Activated CD4-positive, alpha-beta memory T cell treated with anti-CD3 and anti-CD28 coated beads for 36 hours (primary cell): ENCODE results near the gene RPTOR. TPM values are rescaled to one million over a fixed set of nuclear protein-coding genes. Genes with fewer than 3 reads are reported as not detected.

Source experiments
- CTCF ChIA-PET: fragments of 350-600 bp; sonication (Branson Sonifier 250); formaldehyde crosslinking; loops from one replicate; lab custom pipeline; 2021; ENCODE audit warnings: antibody characterized with exemption, inconsistent platforms; lab: Charles Lee
- POLR2A ChIA-PET: fragments of 350-600 bp; sonication (Branson Sonifier 250); formaldehyde crosslinking; loops from one replicate; lab custom pipeline; 2021; ENCODE audit warnings: antibody characterized with exemption; lab: Charles Lee
- DNase-seq: peaks from one replicate; pipeline ENCODE4 v3.0.0-alpha.2; 2020
- H3K27ac Mint-ChIP-seq: one replicate; pipeline ENCODE4 v1.8.0; 2021; ENCODE audit warnings: mixed read lengths
- H3K27me3 Mint-ChIP-seq: one replicate; pipeline ENCODE4 v1.8.0; 2021; ENCODE audit warnings: mixed read lengths
- H3K36me3 Mint-ChIP-seq: one replicate; pipeline ENCODE4 v1.8.0; 2021; ENCODE audit warnings: mixed read lengths
- H3K4me1 Mint-ChIP-seq: one replicate; pipeline ENCODE4 v1.8.0; 2021; ENCODE audit warnings: low read depth, mixed read lengths
- H3K4me3 Mint-ChIP-seq: one replicate; pipeline ENCODE4 v1.8.0; 2021; ENCODE audit warnings: mild to moderate bottlenecking, mixed read lengths
- H3K9me3 Mint-ChIP-seq: one replicate; pipeline ENCODE4 v1.8.0; 2021; ENCODE audit warnings: mixed read lengths
- intact Hi-C: fragments of 100-400 bp; cut with micrococcal nuclease; formaldehyde crosslinking; loops from one replicate; pipeline ENCODE4 v1.15.1; 2023
- total RNA-seq, 2 experiments: library from RNA; stranded (reverse); gene quantifications; one replicate each; pipeline ENCODE4 v1.2.3, GENCODE V29; 2021

Gene RPTOR
- total RNA-seq, 2 experiments from 2014 or later: 41.5 to 47.9 TPM

DNA sequence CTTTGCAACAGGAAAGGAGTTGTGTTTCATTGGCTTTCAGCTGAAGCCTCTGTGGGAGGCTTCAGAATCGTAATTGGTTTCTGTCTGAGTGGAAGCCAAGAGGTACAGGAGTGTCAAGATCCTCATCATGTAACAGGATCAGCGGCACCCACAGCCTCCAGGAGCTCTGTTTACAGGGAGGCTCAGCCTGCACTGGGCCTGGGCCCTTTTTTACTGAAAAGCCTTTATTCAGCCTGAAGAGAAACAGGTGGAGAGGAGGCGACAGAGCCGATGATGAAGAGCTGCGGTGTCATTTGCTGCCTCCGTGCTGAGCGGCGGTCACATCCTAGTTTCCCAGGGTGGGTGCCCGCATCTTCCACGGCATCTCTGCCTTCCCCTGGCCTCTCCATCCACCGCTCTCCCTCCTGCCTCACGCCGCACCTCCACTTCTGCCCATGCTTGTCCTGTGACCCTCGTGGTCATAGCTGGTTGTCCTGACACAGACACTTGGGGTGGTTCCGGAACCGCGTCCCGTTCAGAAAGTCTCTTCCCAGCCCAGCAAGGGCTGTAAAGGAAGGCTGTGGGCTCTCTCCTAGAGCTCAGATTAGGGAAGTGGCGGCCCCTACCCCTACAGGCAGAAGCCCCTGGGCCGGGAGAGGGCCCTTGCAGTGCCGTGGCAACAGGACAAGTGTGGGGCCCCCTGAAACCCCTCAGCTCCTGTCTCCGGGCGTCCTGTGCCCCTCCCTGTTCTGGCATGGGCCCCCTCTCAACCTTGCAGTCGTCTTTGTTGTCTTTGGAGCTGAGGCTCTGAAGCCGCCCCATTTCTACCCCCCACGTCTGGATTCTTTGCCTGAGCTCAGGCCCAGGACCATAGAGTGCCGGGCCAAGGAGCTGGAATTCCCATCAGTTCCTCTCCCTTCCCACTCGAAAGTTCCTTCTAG, 393.1 kb downstream of the RPTOR start:
- Mint-ChIP-seq H3K36me3 (peaks cover 3% of the 10 kb centered on the region), H3K27me3 (no peaks in the 10 kb centered on the region), H3K4me1 (peaks cover 41% of the 10 kb centered on the region), H3K4me3 (no peak overlapping the region), H3K27ac (peak overlapping the region; percentile 74), H3K9me3 (no peaks in the 10 kb centered on the region)
- ChIA-PET POLR2A (interaction anchor here (1.1 kb wide), 2 partner anchors 37 to 60 kb away, joined by 3 to 7 read pairs; no protein-coding TSS in a partner anchor), CTCF (interaction anchor here (0.8 to 1.7 kb wide), 5 partner anchors 32 to 836 kb away, joined by 3 to 8 read pairs (median 4); partner anchors contain the start of gene GAA)
- DNase-seq: peak; percentile 16
- intact Hi-C loops: loop anchor here (1.0 kb wide), 1 partner anchor 45 kb away; no protein-coding TSS in a partner anchor

DNA sequence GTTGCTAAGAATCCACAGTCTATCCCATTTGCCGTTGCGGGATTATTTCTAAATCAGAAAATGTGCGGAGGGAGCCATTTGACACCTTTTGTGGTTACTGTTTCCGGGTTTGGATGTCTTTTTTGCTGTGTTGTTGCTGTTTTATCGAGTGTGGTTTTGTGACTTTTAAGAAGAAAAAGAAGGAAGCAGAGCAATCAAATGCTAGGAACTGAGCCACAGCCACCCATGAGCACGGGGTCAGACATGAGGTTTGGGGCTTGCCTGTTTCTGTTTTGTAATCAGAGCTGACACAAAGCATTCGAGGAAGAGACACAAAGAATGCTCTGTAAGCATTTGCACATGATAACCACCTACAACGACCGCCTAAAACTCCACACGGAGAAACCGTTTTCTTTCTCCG, 393.9 kb downstream of the RPTOR start:
- peak; percentile 77 for DNase-seq
- Mint-ChIP-seq H3K9me3 (no peaks in the 10 kb centered on the region), H3K4me3 (no peak overlapping the region), H3K27ac (peak overlapping the region; percentile 74), H3K27me3 (no peaks in the 10 kb centered on the region), H3K4me1 (peaks cover 41% of the 10 kb centered on the region), H3K36me3 (peaks cover 3% of the 10 kb centered on the region)
- intact Hi-C loops: loop anchor here (1.0 kb wide), 1 partner anchor 46 kb away; no protein-coding TSS in a partner anchor
- POLR2A ChIA-PET: interaction anchor here (1.1 kb wide), 1 partner anchor 61 kb away, joined by 7 read pairs; no protein-coding TSS in a partner anchor
- CTCF ChIA-PET: interaction anchor here (0.8 to 1.5 kb wide), 4 partner anchors 32 to 837 kb away, joined by 3 to 4 read pairs (median 4); partner anchors contain the start of gene GAA

DNA sequence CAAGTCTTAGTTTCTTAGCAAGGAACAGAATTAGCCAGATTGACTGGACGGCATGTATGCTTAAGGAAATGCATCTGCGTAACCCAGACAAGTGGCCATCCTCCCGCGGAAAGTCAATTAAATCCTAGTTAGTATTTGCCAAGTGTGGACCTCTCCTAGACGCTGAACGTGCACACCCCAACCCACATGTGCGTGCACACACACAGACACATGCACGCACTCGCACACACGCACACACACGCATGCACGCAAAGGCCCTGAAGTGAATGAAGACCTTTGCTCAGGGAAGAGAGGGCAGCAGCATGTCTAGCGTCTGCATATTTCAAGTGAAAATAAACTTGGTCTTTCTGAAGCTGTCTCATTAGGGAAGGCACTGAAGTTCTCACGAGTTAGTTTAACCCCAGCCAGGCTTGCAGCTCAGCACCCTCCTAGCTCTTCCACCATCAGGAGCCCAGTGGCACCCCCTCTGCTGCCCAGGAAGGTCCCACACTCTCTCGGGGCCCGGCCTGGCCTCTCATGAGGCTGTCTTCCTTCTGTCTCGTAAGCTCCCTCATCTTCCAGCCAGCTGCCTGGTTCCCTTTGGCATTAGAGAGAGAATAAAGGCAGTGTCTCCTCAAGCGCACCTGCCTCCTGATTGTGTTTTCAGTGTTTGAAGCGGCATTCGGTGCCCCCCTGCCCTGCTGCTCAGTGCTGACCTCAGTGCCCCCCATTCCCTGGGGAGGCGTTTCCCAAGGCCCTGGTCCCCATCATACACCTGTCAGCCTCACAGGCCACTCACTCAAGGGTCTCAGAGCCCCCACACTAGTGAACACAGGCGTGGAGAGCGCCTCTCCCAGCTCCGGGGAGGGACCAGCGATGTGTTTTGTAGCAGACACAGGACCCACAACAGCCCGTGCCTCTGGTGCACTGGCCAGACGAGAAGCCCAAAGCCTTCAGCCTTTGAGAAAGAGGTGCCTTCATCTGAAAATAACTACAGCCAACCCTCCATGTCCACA, 394.8 kb downstream of the RPTOR start:
- Mint-ChIP-seq H3K27me3 (no peaks in the 10 kb centered on the region), H3K4me3 (no peak overlapping the region), H3K36me3 (peaks cover 3% of the 10 kb centered on the region), H3K9me3 (no peaks in the 10 kb centered on the region), H3K4me1 (peaks cover 41% of the 10 kb centered on the region), H3K27ac (peak overlapping the region; percentile 43)
- intact Hi-C loops: no loop called here
- ChIA-PET CTCF (interaction anchor here (1.5 kb wide), 1 partner anchor 512 kb away, joined by 4 read pairs; no protein-coding TSS in a partner anchor), POLR2A (no interaction called here)
- no peak for DNase-seq

DNA sequence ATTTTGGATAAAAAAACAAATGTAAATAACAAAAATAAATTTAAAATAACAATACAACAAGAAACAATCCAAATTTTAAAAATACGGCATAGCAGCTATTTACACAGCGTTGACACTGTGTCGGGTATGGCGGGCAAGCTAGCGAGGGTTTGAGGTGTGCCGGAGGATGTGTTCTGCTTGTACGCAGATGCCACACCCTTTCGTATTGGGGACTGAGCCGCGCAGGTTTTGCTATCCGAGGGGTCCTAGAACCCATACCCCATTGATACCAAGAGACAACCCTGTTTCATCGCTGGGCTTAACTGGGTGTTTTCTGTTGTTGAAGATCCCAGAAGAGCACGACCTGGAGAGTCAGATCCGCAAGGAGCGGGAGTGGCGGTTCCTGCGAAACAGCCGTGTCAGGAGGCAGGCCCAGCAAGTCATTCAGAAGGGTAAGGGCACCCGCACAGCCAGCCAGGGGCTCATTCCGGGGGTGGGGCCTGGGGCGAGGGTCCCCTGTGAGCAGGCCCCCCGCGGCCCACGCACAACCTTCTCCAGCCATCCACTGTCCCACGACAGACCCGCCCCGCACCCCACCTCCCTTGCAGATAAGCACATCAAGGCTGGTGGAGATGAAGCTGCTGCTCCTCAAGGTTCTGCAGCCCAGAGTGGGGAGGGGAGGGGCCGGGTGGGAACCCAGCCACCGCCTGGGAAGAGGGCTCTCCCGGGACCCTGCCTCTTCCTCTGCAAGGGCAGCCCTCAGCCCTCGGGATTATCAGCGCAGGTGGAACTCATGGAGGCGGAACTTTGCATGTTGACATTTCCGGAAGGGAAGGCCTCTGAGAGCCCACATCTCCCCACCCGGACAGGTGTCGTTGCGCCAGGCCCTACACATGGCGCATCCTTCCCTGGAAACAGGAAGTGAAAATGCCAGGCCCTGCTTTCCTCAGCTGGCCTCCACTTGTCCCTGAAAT, 395.8 kb downstream of the RPTOR start:
- intact Hi-C loops: no loop called here
- Mint-ChIP-seq H3K9me3 (no peaks in the 10 kb centered on the region), H3K27me3 (no peaks in the 10 kb centered on the region), H3K27ac (no peak overlapping the region), H3K36me3 (peaks cover 3% of the 10 kb centered on the region), H3K4me3 (no peak overlapping the region), H3K4me1 (peaks cover 41% of the 10 kb centered on the region)
- CTCF ChIA-PET: no interaction called here
- POLR2A ChIA-PET: no interaction called here
- no peak for DNase-seq

DNA sequence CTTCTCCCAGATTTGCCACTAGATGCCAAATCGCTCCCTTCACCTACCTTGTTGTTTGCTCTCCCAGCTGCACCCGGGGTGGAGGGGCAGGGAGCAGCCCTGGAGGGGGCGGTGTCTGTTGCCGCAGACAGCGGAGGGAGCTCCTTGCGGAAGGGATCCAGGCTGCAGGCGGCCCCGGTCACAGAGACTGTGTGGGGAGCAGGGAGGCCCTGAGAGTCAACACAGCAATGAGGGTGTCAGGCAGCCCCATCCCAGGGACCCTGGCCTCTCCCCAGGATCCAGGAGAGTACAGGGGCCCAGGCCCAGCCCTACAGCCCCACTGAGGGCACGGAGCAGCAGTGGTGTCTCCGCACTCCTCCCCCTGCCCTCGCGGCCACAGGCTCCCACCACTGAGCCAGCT, 396.5 kb downstream of the RPTOR start:
- Mint-ChIP-seq H3K27ac (no peak overlapping the region), H3K36me3 (peaks cover 9% of the 10 kb centered on the region)
- CTCF ChIA-PET: no interaction called here

DNA sequence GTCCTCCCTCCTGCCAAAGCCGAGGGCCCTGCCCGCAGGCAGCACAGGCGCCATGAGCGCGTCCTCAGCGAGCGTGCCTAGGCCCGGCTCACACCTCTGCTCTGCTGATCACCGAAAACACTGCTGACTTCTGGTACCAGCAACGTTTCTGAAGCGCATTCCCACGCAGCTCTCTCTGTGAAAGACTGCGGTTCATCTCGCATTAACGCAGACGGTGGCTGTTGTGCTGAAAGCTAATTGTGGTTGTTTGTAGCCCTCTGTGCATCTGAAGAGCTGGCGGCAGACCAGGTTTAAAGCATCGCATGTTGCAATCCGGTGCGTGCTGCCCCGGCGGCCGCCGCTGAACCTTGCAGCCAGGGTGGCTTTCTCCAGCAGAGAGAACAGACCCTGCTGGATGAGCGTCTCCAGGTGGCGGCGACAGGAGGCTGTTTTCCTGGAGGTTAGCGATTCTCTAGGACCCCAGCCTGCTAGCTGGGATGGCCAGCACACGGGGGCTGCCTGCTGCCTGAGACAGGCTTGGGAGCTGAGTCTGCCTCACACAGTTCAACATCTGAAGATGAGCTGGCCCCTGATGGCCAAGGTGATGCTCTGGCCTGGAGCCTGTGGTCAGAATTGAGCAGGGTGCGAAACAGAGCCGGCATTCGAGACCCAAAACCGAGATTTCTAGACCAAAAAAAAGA, 397.2 kb downstream of the RPTOR start:
- H3K36me3 Mint-ChIP-seq: peaks cover 16% of the 10 kb centered on the region
- no peaks in the 10 kb centered on the region for H3K27me3 Mint-ChIP-seq
- H3K9me3 Mint-ChIP-seq: no peaks in the 10 kb centered on the region
- CTCF ChIA-PET: no interaction called here
- no peak for DNase-seq
- POLR2A ChIA-PET: interaction anchor here (0.6 kb wide), 1 partner anchor 238 kb away, joined by 3 read pairs; no protein-coding TSS in a partner anchor
- no peak overlapping the region for H3K27ac Mint-ChIP-seq
- intact Hi-C loops: no loop called here
- no peak overlapping the region for H3K4me3 Mint-ChIP-seq
- peaks cover 28% of the 10 kb centered on the region for H3K4me1 Mint-ChIP-seq

More for the DNA sequence above, 396.5 kb downstream of the RPTOR start:
- Mint-ChIP-seq H3K4me1 (peaks cover 33% of the 10 kb centered on the region), H3K27me3 (no peaks in the 10 kb centered on the region), H3K9me3 (no peaks in the 10 kb centered on the region), H3K4me3 (no peak overlapping the region)
- POLR2A ChIA-PET: interaction anchor here (0.6 kb wide), 1 partner anchor 237 kb away, joined by 3 read pairs; no protein-coding TSS in a partner anchor
- no peak for DNase-seq
- intact Hi-C loops: no loop called here

DNA sequence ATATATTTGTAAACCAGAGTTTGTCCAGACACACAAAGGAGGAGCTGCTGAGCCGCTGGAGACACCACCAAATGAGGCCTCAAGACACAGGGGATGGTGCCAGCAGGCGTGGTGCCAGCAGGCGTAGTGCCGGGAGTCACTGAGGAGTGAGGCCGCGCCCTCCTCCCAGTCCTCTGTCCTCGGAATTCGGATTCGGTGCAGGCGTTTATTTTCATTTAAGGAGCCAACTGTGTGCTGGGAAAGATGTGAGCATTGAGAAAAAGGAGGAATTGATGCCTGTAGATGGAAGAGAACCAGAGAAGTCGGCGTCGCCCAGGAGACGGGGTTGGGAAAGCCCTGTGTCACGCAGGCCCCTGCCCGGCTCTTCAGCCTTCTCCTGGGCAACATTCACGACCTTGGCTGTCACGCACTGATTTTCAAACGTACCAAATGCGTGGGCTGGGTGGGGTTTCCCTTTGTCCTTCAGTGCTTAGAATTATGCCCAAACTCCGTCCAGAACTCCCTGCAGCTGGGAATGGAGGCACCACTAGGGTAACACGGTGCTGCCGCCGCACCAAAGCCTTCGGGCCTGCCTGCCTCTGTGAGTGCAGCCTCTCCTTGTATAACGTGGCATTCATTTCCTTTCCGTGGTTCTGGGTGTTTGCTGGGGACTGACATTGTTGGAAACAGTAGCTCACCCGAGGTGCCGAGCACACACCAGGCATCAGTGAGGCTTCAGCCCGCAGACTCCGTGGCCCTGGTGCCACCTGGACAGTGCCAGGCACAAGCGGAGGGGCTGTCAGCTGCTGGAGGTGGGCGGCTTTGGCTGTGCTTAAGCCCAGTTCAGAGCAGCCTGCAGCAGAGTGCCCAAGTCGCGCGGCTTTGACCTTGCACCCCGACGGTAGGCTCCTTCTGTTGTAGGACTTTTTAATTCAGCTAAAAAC, 398.0 kb downstream of the RPTOR start:
- ChIA-PET POLR2A (no interaction called here), CTCF (no interaction called here)
- H3K27ac Mint-ChIP-seq: no peak overlapping the region
- DNase-seq: no peak
- no peaks in the 10 kb centered on the region for H3K27me3 Mint-ChIP-seq
- no peaks in the 10 kb centered on the region for H3K9me3 Mint-ChIP-seq
- no peak overlapping the region for H3K4me3 Mint-ChIP-seq
- intact Hi-C loops: no loop called here
- H3K4me1 Mint-ChIP-seq: peaks cover 20% of the 10 kb centered on the region
- peaks cover 21% of the 10 kb centered on the region for H3K36me3 Mint-ChIP-seq

DNA sequence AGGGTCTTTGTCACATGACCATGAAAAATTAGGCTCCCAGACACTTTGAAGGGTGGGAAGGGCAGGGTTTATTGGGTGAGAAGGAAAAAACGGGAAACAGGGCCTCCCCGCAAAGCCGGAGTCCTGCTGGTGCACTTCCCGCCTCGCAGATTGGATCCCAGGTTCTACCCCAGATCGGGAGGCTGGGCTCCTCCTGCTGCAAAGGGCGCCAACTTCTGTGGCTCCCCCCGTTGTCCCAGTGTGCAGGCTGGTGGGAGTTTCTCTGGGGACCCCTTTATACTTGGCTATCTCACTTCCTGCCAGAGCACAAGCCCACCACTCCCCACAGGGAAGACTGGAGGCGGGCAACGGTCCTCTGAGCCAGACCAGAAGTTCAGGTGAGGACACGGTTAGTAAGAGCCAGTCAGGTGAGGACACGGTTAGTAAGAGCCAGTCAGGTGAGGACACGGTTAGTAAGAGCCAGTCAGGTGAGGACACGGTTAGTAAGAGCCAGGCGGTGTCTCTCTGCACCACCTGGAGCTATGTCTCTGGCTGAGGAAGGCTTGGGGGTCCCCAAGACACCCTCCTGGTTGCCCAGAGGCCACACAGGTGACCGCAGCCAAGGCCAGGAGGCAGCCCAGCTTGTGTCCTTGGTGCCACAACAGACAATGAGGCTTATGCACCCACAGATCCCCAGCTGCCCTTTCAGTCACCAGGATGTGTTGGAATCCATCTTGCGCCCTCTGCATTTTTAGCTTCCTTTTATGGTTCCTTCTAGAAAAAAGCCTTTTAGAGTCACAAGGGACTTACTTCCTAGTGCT, 398.9 kb downstream of the RPTOR start:
- H3K4me1 Mint-ChIP-seq: peaks cover 12% of the 10 kb centered on the region
- intact Hi-C loops: no loop called here
- ChIA-PET CTCF (no interaction called here), POLR2A (no interaction called here)
- H3K27me3 Mint-ChIP-seq: no peaks in the 10 kb centered on the region
- H3K27ac Mint-ChIP-seq: no peak overlapping the region
- H3K4me3 Mint-ChIP-seq: no peak overlapping the region
- no peaks in the 10 kb centered on the region for H3K9me3 Mint-ChIP-seq
- H3K36me3 Mint-ChIP-seq: peaks cover 21% of the 10 kb centered on the region
- DNase-seq: no peak

DNA sequence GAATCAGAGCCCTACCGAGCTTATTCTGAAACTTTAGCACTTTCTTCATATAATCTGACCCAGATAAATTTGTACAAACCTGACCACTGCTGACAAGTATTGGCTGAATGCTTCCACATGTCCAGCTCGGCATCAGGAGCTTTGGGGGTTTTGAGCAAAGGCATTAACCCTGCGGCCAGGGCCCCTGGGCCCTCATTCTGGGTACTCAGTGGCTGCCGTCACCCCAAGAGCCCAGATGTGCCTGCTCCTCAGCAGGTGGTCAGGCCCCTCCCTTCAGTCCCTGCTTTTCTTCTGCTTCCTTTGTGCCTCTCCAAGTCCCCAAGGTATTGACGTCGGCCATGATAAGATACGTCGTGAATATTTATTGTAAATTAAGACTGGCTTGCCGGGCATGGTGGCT, 399.7 kb downstream of the RPTOR start:
- Mint-ChIP-seq H3K27me3 (no peaks in the 10 kb centered on the region), H3K4me3 (no peak overlapping the region), H3K9me3 (no peaks in the 10 kb centered on the region), H3K36me3 (peaks cover 21% of the 10 kb centered on the region), H3K27ac (no peak overlapping the region), H3K4me1 (peaks cover 4% of the 10 kb centered on the region)
- intact Hi-C loops: no loop called here
- no peak for DNase-seq
- CTCF ChIA-PET: no interaction called here
- POLR2A ChIA-PET: no interaction called here
